ENCODE measurements around the gene BCAS1.

GRCh38 chr20:53974785-53975555 is 95.4 kb downstream of the BCAS1 start:
- TF ChIP-seq CTCF (IDR thresholded peaks at IDR 0.05): no peak
- TF ChIP-seq POLR2A (IDR thresholded peaks at IDR 0.05): no peak
